ENCODE data around the gene PLCL2.

The PLCL2 gene

GRCh38 chr3:16884748-16885592 is at the start of gene PLCL2:
PLCL2 (plus strand) TSS chr3:16884955; CDS start chr3:16885040, 85 bp downstream.
- DNase-seq = peak; percentile 59

- no peak for DNase-seq
These were observed 48.1 kb upstream of the PLCL2 start for GRCh38 chr3:16836505-16837237.

GRCh38 chr3:16837602-16838001 is 47.2 kb upstream of the PLCL2 start:
- no peak for DNase-seq

- peak; percentile 53 for DNase-seq
These were observed 46.2 kb upstream of the PLCL2 start for GRCh38 chr3:16838561-16838960.

- DNase-seq = no peak
These were observed 45.3 kb upstream of the PLCL2 start for GRCh38 chr3:16839271-16840100.

- no peak for DNase-seq
These were observed 44.7 kb upstream of the PLCL2 start for GRCh38 chr3:16840101-16840424.

GRCh38 chr3:16841041-16841753 is 43.6 kb upstream of the PLCL2 start:
- no peak for DNase-seq

GRCh38 chr3:16841904-16842271 is 42.9 kb upstream of the PLCL2 start:
- DNase-seq = peak; percentile 16

GRCh38 chr3:16842272-16843270 is 42.2 kb upstream of the PLCL2 start:
- peak; percentile 92 for DNase-seq

GRCh38 chr3:16844222-16844621 is 40.5 kb upstream of the PLCL2 start:
- DNase-seq = no peak

GRCh38 chr3:16844791-16845190 is 40.0 kb upstream of the PLCL2 start:
- DNase-seq = no peak

- no peak for DNase-seq
These were observed 38.2 kb upstream of the PLCL2 start for GRCh38 chr3:16846373-16847080.

GRCh38 chr3:16848007-16848406 is 36.7 kb upstream of the PLCL2 start:
- DNase-seq = no peak

- peak; percentile 80 for DNase-seq
These were observed 35.5 kb upstream of the PLCL2 start for GRCh38 chr3:16849229-16849628.

GRCh38 chr3:16849795-16850194 is 35.0 kb upstream of the PLCL2 start:
- DNase-seq = no peak

GRCh38 chr3:16855497-16855896 is 29.3 kb upstream of the PLCL2 start:
- DNase-seq = no peak

GRCh38 chr3:16860234-16860633 is 24.5 kb upstream of the PLCL2 start:
- DNase-seq = no peak

- no peak for DNase-seq
These were observed 23.3 kb upstream of the PLCL2 start for GRCh38 chr3:16861432-16861831.

GRCh38 chr3:16864610-16865313 is 20.0 kb upstream of the PLCL2 start:
- DNase-seq = no peak

- DNase-seq = no peak
These were observed 19.4 kb upstream of the PLCL2 start for GRCh38 chr3:16865335-16865734.

Measured in NCI-H1092 treated with DMSO at 0.1 percent for 48 hours (cell line).